ENCODE data around the gene NADSYN1.
"Not testable (repeated sequence)": the region's sequence is repeated elsewhere in the genome, so short reads cannot be mapped to it uniquely, and the experiment has no call there.

Gene NADSYN1

GRCh38 chr11:71420455-71421241, 32.4 kb upstream of the NADSYN1 start:
- no peaks in the 10 kb centered on the region for H3K4me1 ChIP-seq (ENCODE audit: control insufficient read depth, insufficient read depth, low read length)
- no peak overlapping the region for H3K27ac ChIP-seq (ENCODE audit: extremely low read depth, low read depth, low read length)
- TF ChIP-seq, protein P1, sequence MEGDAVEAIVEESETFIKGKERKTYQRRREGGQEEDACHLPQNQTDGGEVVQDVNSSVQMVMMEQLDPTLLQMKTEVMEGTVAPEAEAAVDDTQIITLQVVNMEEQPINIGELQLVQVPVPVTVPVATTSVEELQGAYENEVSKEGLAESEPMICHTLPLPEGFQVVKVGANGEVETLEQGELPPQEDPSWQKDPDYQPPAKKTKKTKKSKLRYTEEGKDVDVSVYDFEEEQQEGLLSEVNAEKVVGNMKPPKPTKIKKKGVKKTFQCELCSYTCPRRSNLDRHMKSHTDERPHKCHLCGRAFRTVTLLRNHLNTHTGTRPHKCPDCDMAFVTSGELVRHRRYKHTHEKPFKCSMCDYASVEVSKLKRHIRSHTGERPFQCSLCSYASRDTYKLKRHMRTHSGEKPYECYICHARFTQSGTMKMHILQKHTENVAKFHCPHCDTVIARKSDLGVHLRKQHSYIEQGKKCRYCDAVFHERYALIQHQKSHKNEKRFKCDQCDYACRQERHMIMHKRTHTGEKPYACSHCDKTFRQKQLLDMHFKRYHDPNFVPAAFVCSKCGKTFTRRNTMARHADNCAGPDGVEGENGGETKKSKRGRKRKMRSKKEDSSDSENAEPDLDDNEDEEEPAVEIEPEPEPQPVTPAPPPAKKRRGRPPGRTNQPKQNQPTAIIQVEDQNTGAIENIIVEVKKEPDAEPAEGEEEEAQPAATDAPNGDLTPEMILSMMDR (tag by site-specific recombination; IDR thresholded peaks at IDR 0.05): 0 out of 2 replicates have a peak, but pooled peaks have one; percentile 19
- TF ChIP-seq ZNF138 (tag by site-specific recombination; IDR thresholded peaks at IDR 0.05; ENCODE audit: borderline replicate concordance) (no peak), ZNF654 (tag by site-specific recombination; IDR thresholded peaks at IDR 0.05; ENCODE audit: low read depth) (peak; percentile 58)
- no peaks in the 10 kb centered on the region for H3K36me3 ChIP-seq (ENCODE audit: control insufficient read depth in 2 of 2, insufficient read depth in 1 of 2, low read length in 2 of 2)
- POLR2A ChIA-PET: no interaction called here
- H3K9me3 ChIP-seq (ENCODE audit: control insufficient read depth, insufficient read depth, low read depth, low read length): no peaks in the 10 kb centered on the region
- CTCF ChIA-PET: interaction anchor here (0.6 to 2.3 kb wide), 22 partner anchors 9 to 937 kb away, joined by 3 to 17 read pairs (median 3); no protein-coding TSS in a partner anchor
- no peak overlapping the region for H3K4me3 ChIP-seq (ENCODE audit: low read depth, low read length)

DNA sequence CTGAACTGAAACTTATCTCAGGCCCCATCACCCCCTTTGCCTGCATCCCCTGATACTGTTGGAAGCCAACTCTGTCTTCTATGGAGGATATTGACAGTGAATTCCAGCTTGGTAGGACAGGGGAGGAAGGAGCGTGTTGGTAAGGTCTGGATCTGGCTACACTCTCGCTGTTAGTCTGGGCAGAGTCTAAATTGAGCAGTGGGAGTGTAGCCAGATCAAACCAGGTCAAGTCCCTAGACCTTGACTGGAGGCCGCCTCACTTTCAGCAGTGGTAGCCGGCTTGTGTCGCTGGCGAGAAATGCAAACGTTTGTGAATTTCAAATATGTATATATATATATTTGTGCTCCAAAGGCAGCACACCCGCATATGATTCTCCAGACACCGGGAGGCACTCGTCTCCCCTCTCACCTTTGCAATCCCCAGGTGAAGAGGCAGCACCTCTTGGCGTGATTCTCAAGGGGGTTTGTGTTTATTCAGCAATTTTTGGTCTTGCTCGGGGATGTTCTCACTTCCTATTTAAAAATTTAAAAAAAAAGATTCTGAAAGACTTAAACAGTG, 31.5 kb upstream of the NADSYN1 start:
- CTCF ChIA-PET: interaction anchor here (0.6 to 1.4 kb wide), 6 partner anchors 26 to 938 kb away, joined by 3 to 6 read pairs (median 3); no protein-coding TSS in a partner anchor
- no peaks in the 10 kb centered on the region for H3K9me3 ChIP-seq (ENCODE audit: control insufficient read depth, insufficient read depth, low read depth, low read length)
- no peak for TF ChIP-seq ZNF837 (tag by site-specific recombination; IDR thresholded peaks at IDR 0.05)
- no peak for TF ChIP-seq ZNF585B (tag by site-specific recombination; IDR thresholded peaks at IDR 0.05)
- TF ChIP-seq, protein P2, sequence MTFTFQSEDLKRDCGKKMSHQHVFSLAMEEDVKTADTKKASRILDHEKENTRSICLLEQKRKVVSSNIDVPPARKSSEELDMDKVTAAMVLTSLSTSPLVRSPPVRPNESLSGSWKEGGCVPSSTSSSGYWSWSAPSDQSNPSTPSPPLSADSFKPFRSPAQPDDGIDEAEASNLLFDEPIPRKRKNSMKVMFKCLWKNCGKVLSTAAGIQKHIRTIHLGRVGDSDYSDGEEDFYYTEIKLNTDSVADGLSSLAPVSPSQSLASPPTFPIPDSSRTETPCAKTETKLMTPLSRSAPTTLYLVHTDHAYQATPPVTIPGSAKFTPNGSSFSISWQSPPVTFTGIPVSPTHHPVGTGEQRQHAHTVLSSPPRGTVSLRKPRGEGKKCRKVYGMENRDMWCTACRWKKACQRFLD (tag by site-specific recombination; IDR thresholded peaks at IDR 0.05): no peak
- TF ChIP-seq ZNF610 (tag by site-specific recombination; IDR thresholded peaks at IDR 0.05; ENCODE audit: borderline replicate concordance): no peak
- TF ChIP-seq ZNF2 (tag by site-specific recombination; IDR thresholded peaks at IDR 0.05): no peak
- TF ChIP-seq ZNF548 (tag by site-specific recombination; IDR thresholded peaks at IDR 0.05): no peak
- no peak for TF ChIP-seq ZNF24 (tag by site-specific recombination; IDR thresholded peaks at IDR 0.05)
- no peak for TF ChIP-seq ZNF843 (tag by site-specific recombination; IDR thresholded peaks at IDR 0.05)
- TF ChIP-seq ZNF423 (tag by site-specific recombination; IDR thresholded peaks at IDR 0.05): no peak
- no peak for TF ChIP-seq PBX3 (CRISPR knock-in tag; IDR thresholded peaks at IDR 0.05)
- no peak for TF ChIP-seq ZNF544 (tag by site-specific recombination; IDR thresholded peaks at IDR 0.05)
- no peaks in the 10 kb centered on the region for H3K4me1 ChIP-seq (ENCODE audit: control insufficient read depth, insufficient read depth, low read length)
- POLR2A ChIA-PET: no interaction called here
- no peak overlapping the region for H3K4me3 ChIP-seq (ENCODE audit: low read depth, low read length)
- H3K36me3 ChIP-seq (ENCODE audit: control insufficient read depth in 2 of 2, insufficient read depth in 1 of 2, low read length in 2 of 2): no peaks in the 10 kb centered on the region
- H3K27ac ChIP-seq (ENCODE audit: extremely low read depth, low read depth, low read length): no peak overlapping the region

DNA sequence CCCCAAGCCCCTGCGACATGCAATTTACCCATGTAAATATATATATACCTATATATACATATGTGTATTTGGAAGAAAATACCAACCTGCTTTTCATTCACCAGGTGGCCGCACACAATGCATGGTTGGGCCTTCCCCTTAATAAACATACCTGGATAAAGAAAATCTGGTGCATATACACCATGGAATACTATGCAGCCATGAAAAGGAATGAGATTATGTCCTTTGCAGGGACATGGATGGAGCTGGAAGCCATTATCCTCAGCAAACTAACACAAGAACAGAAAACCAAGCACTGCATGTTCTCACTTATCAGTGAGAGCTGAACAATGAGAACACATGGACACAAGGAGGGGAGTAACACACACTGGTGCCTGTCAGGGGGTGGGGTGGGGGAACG, 30.7 kb upstream of the NADSYN1 start:
- H3K4me3 ChIP-seq (ENCODE audit: low read depth, low read length); H3K36me3 ChIP-seq (ENCODE audit: control insufficient read depth in 2 of 2, insufficient read depth in 1 of 2, low read length in 2 of 2); POLR2A ChIA-PET; H3K4me1 ChIP-seq (ENCODE audit: control insufficient read depth, insufficient read depth, low read length); H3K27ac ChIP-seq (ENCODE audit: extremely low read depth, low read depth, low read length); H3K9me3 ChIP-seq (ENCODE audit: control insufficient read depth, insufficient read depth, low read depth, low read length): not testable (repeated sequence)
- CTCF ChIA-PET: interaction anchor here (0.9 to 1.4 kb wide), 2 partner anchors 25 to 590 kb away, joined by 3 read pairs; no protein-coding TSS in a partner anchor
- TF ChIP-seq ZNF146 (tag by site-specific recombination; IDR thresholded peaks at IDR 0.05): peak; percentile 82; the same call in 1 of the 2 replicates
